GM10248 (cell line): Measurements from ENCODE around the gene PPARD.
"Not testable (repeated sequence)": the region's sequence is repeated elsewhere in the genome, so short reads cannot be mapped to it uniquely, and the experiment has no call there.

Source experiments
- CTCF ChIA-PET: fragments of 300-600 bp; sonication (Branson Sonifier 250); formaldehyde crosslinking; extraction: SDS; loops from one replicate; lab custom pipeline; 2021; ENCODE audit warnings: antibody characterized with exemption; lab: Yijun Ruan, JAX
- POLR2A ChIA-PET: fragments of 350-650 bp; sonication (Branson Sonifier 250); formaldehyde crosslinking; extraction: SDS; loops from one replicate; lab custom pipeline; 2020; ENCODE audit warnings: antibody characterized with exemption; lab: Yijun Ruan, JAX
- DNase-seq: peaks from one replicate; pipeline ENCODE4 v3.0.0; 2012; ENCODE audit errors: extremely low spot score
- TF ChIP-seq, protein P1 (sequence below): IDR thresholded peaks from 2 replicates; pipeline ENCODE4 v1.5.1; 2012; ENCODE audit warnings: mild to moderate bottlenecking, low read depth; ENCODE audit errors: extremely low read depth, missing control alignments, control extremely low read depth

PPARD gene

DNA sequence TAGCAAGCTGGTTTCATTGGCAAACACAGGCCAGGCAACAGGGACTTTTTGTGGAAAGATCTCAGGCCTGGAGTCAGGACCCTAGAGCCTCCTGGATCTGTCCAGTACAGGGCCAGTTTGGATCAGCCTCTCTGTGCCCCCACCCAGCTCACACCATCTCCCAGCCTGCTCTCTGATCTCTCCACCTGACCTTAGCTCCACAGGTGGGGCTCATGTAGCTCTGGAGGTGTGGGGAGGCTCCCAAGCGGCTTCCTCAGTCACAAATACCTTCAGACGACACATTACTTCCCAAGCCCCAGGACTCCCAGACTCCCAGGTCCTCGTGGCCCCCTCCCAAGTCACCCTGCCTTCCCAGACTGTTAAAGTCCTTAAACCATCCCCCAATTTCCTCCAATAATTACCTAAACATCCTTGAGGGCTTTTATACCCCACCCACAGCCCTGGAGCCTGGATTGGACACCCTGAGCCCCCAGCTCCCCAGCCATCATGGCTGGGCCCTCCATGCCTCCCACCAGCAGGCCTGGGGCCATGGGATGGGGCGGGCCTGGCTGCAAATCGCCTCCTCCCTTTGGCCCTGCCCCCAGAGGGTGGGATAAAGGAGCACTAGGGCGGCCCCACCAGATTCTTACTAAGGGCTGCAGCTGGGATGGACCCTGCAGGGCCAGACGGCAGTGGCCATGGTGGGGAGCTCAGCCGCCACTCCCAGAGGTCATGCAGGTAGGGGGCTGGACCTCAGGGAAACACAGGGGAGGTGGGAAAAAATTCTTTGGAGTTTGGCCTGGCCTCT is 93.9 kb downstream of the PPARD start:
- ChIA-PET POLR2A (no interaction called here), CTCF (interaction anchor here (1.1 to 3.1 kb wide), 6 partner anchors 13 to 139 kb away, joined by 3 to 9 read pairs (median 3); partner anchors contain the start of gene DEF6)
- DNase-seq: no peak
- TF ChIP-seq, protein P1, sequence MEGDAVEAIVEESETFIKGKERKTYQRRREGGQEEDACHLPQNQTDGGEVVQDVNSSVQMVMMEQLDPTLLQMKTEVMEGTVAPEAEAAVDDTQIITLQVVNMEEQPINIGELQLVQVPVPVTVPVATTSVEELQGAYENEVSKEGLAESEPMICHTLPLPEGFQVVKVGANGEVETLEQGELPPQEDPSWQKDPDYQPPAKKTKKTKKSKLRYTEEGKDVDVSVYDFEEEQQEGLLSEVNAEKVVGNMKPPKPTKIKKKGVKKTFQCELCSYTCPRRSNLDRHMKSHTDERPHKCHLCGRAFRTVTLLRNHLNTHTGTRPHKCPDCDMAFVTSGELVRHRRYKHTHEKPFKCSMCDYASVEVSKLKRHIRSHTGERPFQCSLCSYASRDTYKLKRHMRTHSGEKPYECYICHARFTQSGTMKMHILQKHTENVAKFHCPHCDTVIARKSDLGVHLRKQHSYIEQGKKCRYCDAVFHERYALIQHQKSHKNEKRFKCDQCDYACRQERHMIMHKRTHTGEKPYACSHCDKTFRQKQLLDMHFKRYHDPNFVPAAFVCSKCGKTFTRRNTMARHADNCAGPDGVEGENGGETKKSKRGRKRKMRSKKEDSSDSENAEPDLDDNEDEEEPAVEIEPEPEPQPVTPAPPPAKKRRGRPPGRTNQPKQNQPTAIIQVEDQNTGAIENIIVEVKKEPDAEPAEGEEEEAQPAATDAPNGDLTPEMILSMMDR: no peak

DNA sequence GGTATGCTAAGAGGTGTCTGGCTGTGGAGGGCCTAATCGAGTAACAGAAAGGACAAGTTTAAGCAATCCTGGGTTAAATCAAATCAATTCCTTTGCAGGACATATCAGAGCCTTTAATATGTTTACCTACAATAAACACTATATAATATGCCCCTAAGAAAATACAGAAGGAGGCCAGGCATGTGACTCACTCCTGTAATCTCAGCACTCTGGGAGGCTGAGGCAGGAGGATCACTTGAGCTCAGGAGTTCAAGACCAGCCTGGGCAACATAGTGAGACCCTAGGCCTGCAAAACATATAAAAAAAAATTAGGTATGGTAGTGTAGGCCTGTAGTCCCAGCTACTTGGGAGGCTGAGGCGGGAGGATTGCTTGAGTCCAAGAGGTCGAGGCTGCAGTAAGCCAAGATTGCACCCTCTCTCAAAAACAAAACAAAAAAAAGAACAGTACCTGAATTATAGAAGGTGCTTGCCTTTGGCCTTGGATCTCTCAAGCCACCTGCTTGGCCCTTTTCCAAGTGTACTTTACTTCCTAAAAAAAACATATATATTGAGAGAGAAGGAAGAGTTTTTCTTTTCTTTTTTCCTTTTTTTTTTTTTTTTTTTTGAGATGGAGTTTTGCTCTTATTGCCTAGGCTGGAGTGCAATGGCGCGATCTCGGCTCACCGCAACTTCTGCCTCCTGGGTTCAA is 96.2 kb downstream of the PPARD start:
- DNase-seq, POLR2A ChIA-PET: not testable (repeated sequence)
- CTCF ChIA-PET: interaction anchor here (1.0 to 3.1 kb wide), 3 partner anchors 11 to 97 kb away, joined by 3 to 9 read pairs (median 3); no protein-coding TSS in a partner anchor

DNA sequence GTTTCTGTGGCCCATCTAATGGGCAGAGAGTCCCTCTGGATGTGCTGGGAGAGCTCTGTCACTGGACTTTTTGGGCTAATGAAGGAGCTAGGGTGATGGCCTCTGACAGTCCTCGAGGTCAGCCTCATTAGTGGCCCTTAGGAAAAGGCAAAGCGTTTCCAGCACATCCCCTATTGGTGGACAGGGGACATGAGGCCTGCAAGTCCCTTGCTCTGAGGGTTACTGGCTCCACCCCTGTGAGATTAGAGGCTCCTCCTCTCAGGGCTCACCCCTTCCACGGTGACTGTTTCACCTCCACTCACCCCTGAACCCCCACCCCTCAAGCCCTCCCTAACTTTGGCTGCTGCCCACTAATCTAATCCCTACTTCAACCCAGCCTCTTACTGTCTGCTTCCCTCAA is 97.0 kb downstream of the PPARD start:
- ChIA-PET CTCF (no interaction called here), POLR2A (no interaction called here)
- TF ChIP-seq, protein P1: no peak
- no peak for DNase-seq

DNA sequence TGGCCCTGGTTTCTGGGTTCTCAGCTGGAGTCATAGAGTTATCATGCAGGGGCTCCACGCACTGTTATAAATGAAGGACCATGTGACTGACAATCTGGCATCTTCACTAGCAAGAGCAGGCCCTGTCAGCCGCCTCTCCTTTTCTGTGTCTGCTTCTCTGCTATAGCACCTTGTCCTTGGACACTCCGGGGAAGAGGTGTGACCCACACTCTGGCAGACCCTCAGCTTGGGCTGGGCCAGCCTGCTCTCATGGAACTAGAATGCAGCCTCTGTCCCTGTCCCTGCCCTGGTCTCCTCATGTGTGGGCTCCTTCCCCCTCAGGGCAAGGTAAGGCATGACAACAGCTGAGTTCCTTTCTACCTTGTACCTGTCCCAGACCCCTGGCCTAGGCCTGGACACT is 98.8 kb downstream of the PPARD start:
- TF ChIP-seq, protein P1: no peak
- ChIA-PET CTCF (interaction anchor here (1.6 kb wide), 1 partner anchor 8 kb away, joined by 6 read pairs; no protein-coding TSS in a partner anchor), POLR2A (no interaction called here)
- DNase-seq: no peak

DNA sequence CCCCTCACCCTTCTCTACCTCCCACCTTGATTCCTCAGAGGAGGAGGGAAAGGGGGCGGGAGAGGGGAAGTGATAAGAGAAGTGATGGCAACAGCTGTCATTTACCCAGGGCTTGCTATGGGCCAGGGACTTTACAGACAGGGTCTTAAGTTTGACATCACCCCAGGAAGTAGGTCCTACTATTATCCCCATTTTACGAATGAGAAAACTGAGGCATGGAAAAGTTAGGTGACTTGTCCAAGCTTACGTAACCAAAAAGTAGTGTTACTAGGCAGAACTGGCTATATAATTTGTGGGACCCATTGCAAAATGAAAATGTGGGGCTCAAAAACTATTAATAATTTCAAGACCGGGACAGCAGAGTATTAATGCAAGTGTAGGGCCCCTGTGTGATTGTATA is 99.3 kb downstream of the PPARD start:
- CTCF ChIA-PET: no interaction called here
- POLR2A ChIA-PET: no interaction called here
- no peak for DNase-seq
- TF ChIP-seq, protein P1: no peak

DNA sequence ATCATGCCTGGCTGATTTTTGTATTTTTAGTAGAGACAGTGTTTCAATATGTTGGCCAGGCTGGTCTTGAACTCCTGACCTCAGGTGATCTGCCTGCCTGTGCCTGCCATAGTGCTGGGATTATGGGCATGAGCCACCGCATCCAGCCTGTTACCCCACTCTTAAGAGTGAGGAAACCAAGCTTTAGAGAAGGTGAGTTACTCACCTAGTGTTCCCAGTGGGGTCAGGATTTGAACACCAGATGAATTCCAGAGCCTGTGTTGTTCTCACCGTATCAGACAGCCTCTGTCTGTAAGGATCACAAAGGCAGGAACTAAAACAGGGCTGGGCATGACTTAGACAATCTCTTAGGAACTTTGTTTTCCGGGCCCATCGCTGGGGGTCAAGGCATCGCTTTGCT is 100.3 kb downstream of the PPARD start:
- CTCF ChIA-PET: interaction anchor here (11.6 kb wide), 1 partner anchor 146 kb away, joined by 98 read pairs; the partner anchor contains the start of gene DEF6
- POLR2A ChIA-PET: no interaction called here
- TF ChIP-seq, protein P1: no peak
- no peak for DNase-seq
